DMS153 (cell line): ENCODE results near the gene STRIP2.
"Not testable (repeated sequence)": the region's sequence is repeated elsewhere in the genome, so short reads cannot be mapped to it uniquely, and the experiment has no call there.

Experiments used
- DNase-seq: peaks from one replicate; lab custom pipeline; 2025; lab: John Stamatoyannopoulos, UW

STRIP2 gene

DNA sequence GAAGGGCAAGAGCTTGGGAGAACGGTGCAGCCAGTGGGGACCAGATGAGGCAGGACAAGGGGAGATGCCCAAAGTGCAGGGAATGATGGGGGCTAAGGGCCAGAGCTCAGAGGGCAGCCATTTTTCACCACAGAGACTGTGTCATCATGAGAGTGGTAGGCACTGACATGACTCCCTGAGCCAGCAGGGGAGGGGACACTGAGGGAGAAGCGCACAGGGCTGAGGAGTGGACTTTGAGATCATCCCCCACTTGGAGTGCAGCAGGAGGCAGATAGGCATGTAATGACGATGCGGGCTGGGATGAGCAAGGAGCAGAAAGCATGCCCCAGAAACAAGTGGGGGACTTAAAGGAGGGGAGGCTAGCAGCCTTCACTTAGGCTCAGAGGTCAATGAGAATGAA is 62.9 kb downstream of the STRIP2 start:
- DNase-seq: no peak

DNA sequence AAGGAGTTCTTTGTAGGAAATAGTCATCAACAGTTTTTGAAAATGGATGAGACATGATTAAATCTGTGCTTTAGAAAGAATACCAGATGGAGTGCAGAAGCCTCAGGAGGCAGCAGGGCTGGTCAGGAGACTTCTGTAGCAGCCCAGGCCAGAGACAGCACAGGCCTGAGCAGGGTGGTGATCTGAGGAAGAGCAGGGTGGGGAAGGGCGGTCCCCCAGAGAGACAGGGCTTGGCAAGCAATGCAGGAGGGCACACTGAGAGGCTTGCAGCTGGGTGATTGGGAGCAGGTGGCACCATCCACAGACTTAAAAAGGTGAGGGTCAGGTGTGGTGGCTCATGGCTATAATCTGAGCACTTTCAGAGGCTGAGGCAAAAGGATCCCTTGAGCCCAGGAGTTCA is 63.8 kb downstream of the STRIP2 start:
- no peak for DNase-seq

DNA sequence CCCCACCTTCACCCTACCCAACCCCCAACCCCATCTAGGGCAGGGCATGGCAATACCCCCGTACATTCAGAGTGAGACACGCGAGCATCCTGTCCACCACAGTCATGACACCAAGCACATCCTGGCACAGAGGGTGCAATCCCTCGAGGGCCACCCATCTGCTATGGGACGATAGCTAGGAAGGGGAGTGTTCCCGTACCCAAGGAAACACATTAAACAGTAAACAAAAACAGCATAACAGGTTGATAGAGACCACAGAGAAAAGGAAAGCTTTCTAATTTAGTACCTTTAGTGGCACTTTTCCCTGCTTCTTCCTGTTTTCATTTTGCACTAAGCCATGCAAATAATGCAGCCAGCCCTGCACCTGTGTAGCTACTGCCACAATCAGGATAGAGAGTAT is 65.8 kb downstream of the STRIP2 start:
- no peak for DNase-seq

DNA sequence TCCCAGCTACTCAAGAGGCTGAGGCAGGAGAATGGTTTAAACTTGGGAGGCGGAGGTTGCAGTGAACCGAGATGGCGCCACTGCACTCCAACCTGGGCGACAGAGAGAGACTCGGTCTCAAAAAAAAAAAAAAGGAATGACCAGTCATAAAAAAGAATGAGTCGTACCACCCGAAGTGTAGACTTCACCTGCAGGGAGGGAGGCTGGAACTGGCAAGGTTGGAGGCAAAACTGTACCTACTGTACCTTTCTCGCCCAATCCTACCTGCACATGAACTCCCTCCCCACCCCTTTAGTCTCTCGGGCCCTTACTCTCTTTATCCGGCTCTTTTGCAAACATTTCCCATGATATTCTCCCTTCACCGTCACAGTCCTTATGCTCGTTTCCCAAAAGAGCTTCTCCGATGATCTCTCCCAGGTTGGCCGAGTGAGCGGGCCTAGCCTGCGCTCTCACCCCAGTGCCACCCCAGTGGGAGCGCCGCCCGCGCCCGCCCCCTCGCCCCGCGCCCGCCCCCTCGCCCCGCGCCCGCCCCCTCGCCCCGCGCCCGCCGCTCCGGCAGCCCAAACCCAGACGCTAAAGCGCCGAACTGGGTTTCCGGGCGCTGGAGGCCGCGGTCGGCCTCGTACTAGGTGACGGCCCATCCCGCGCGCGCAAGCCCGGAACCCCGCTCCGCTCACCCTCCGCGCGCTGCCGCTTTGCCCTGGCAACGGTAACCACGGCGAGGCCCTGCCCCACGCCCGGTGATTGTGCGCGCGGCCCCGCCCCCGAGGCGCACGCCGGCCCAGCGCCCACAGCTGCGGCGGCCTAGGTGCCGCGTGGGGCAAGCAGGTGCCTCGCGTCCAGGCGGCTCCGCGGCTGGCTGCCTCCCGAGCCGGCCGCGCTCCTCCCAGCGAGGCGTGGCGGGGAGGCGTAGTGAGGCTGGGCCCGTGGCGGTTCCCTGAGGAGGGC is 67.8 kb downstream of the STRIP2 start, which contains the start of gene SMKR1:
Gene SMKR1 (plus strand): TSS at position 772 of the 948 bp plus-strand sequence. CDS start 294 bp downstream, outside the sequence.
- peak; percentile 66 for DNase-seq

- DNase-seq: no peak
These were observed 68.8 kb downstream of the STRIP2 start for GRCh38 chr7:129502708-129503685.

GRCh38 chr7:129503725-129504124 is 69.5 kb downstream of the STRIP2 start:
- no peak for DNase-seq

DNA sequence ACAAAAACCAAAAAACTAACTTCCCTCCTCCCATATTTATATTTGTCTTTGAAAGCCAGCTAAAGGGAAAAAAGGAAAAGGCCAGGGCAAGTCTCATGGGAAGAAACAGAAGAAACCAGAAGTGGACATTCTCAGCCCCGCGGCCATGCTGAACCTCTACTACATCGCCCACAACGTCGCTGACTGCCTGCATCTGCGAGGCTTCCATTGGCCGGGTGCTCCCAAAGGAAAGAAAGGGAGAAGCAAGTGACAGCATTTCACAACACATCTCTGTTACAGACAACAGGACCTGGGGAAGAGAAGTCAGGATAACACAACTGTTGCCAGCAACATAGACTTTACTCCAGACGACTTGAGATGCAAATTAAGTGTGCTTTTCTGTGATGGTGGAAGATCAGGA is 78.0 kb downstream of the STRIP2 start:
- DNase-seq: no peak

GRCh38 chr7:129513546-129513945 is 79.3 kb downstream of the STRIP2 start:
- no peak for DNase-seq

GRCh38 chr7:129514683-129515082 is 80.5 kb downstream of the STRIP2 start:
- DNase-seq: no peak

DNA sequence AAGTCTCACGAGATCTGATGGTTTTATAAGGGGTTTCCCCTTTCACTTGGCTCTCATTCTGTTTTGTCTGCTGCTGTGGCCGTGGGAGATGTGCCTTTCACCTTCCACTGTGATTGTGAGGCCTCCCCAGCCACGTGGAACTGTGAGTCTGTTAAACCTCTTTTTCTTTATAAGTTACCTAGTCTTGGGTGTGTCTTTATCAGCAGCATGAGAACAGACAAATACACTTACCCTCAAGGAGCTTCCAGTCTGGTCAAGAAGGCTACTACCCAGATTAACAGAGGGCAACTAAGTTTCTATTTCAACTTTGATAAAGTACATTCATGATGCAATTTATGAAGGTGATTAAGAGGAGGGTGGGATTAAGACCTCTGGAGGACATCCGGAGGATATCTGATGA is 81.1 kb downstream of the STRIP2 start:
- DNase-seq: no peak

DNA sequence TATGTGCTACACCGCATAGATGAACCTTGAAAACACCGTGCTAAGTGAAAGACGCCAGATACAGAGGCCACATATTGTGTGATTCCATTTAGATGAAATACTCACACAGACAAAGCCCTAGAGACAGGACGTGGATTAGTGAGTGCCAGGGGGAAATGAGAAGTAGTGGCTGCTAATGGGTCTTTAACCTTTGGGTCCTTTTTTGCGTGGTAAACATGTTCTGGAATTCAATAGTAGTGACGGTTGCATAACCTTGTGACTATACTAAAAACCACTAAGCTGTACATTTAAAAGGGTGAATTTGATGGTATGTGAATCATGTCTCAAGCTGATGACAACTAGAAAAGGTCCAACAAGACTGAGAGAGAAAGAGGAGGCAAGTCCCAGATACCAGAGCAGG is 83.7 kb downstream of the STRIP2 start:
- DNase-seq: no peak

GRCh38 chr7:129519464-129519863 is 85.2 kb downstream of the STRIP2 start:
- no peak for DNase-seq

DNA sequence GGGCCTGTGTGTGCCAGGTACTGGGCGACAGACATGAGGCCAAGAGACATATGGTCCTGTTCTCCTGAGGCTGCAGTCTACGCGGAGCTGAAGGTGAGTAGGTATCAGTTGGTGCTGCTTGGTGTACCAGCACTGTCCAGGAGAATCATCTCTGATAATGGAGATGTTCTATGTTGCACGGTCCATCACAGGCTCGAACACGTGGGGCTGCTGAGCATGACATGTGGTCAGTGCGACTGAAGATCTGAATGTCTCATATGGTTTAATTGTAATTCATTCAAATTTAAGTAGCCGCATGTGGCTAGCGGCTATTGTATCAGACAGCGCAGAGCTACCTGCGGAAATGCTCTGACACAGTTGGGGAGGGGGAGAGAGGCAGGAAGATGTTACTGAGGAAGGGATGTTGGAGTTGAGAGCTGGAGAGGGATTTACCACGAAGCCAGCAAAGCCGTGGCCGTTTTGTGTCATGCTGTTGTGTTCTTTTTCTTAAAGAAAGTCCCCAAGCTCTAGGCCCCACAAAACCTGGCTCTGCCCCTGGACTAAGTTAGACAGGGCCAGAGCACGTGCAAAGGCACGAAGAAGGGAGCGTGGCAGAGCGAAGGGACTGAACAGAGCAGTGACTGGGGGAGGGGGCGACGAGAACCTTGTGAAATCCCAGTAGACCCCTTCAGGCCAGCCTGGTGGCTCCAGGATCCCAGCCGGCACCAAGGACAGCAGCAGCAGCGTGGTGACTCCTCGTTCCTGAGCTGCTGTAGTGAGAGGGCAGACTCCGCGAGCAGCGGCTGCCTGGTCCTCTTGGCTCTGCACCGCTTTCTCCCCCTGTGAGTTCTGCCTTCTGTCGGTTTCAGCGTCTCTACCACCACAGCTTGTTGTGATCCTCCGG is 88.1 kb downstream of the STRIP2 start:
- no peak for DNase-seq

DNA sequence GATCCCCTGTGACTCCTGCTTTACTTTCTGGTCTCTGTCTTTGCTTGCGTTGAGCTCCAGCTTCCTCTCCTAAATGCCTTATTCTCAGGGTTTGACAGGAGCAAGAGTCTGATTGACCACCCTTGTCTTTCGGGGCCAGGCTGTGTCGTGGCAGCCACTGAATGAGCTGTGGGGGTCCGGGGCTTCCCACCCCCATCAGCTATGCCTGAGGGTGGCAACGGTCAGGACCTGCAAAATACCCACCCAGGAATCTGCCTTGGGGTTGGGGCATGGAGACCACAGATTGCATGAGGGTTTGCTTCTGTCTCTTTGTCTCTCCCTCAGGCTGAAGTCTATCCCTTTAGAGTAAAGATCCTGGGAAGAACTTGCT is 88.7 kb downstream of the STRIP2 start:
- no peak for DNase-seq

- no peak for DNase-seq
These were observed 89.7 kb downstream of the STRIP2 start for GRCh38 chr7:129523924-129524323.

- DNase-seq: not testable (repeated sequence)
These were observed 90.2 kb downstream of the STRIP2 start for GRCh38 chr7:129524405-129524804.

DNA sequence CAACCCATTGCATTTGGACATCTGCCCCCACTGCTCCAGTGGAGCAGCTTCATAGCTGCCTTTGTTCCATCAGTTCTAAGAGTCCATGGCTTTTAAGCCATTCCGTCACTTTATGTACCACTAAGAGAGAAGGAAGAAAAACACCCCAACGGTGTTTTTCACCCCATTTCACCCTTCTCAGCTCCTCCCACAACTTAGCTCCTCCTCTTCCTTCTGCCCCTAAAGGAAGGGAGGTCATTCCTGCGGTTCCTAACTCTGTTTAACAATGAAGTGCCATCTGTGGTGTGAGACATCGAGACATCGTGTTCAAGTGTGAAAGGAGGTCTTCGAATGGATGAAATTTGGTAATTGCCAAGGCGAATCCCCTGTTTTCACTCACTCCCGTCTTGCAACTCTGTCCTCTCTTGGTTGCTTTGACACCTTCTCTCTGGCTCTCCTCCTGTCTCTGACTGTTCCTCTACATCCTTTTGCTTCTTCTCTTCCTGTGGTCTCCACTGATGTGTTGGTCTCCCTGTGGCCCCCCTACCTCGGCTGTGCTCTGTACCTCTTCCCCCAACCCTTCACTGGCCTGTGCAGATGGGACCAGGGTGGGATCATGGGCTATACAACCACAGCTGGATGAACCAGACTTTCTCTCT is 91.1 kb downstream of the STRIP2 start:
- no peak for DNase-seq

DNA sequence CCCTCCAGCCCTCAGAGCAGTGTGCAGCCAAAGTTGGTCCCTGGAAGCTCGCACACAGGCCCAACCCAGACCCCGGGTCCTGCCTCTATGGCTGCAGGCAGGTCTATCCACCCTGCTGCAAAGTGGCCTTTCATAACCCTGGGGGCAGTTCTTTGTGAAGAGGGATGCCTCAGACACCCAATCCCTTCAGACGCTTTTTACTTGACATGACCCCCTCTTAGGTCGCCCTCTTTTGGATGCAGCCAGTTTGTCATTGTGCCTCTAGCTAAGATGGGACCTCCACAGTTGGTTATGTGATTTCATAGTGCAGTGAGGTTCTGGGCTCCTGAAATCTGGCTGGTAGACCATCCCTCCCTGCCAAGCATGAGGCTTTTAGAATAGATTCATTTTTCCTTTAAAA is 95.4 kb downstream of the STRIP2 start:
- no peak for DNase-seq

DNA sequence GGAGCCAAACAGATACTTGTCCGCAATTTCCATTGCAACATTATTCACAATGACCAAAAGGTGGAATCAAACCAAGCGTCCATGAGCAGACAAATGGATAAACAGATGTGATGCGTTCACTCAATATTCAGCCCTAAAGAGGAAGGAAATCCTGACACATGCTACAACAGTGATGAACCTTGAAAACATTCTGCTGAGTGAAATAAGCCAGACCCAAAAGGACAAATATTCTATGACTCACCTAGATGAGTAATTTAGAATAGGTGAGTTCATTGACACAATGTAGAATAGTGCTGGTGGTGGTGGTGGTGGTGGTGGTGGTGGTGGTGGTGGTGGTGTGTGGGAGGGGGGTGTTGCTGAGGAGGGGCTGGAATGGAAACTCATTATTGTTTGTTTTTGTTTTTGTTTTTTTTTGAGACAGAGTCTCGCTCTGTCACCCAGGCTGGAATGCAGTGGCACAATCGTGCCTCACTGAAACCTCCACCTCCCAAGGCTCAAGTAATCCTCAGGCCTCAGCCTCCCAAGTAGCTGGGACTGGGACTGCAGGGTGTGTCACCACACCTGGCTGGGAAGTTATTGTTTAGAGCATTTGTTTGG is 96.7 kb downstream of the STRIP2 start:
- DNase-seq: no peak

DNA sequence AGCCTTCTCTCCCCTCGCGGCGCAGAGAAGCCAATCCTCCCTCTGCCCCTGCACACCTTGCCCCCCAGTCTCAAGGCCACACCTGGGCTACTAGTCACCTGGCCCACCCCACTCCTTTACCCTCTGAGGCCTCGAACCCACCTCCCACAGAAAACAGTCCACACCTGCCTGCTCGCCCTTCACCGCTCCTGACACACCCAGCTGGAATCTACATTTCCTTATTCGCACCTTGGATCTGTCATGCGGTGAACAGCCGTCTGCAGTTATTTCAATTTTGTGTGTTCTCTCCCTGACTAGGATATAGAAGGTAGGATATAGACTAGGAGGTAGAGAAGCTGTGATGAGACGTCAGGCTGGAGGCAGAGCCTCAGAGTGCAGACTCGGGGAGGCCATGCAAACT is 97.5 kb downstream of the STRIP2 start:
- DNase-seq: no peak

DNA sequence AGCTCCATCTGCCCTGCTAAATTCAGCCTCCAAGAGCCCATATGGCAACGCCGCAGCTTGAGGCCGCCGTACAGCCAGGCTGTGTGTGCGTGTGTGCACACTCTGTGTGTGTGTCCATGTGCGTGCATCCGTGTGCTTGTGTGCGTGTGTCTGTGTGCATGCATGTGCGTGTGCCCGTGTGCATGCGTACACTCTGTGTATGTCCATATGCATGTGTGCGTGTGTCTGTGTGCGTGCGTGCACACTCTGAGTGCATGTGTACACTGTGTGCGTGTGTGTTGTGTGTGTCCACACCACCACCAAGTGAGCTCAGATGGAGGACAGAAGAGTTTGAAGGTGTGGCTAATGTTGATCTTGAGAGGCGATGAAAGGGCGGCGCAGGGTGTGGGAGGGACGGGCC is 98.1 kb downstream of the STRIP2 start:
- DNase-seq: no peak
